Smooth muscle cell (in vitro differentiated cells): Measurements from ENCODE around the gene DKK1. TPM values are rescaled to one million over a fixed set of nuclear protein-coding genes. Genes with fewer than 3 reads are reported as not detected.
A peak's percentile ranks its signal among the peaks of the same experiment; 100 is the strongest.

Experiments
- DNase-seq: peaks from one replicate; lab custom pipeline; 2025; ENCODE audit not compliant: unreplicated experiment; lab: John Stamatoyannopoulos, UW
- H2AFZ ChIP-seq: fragments of 200-600 bp; sonication (generic); 2 replicates; pipeline ENCODE4 v1.6.0; 2016; ENCODE audit warnings: antibody characterized with exemption, low read depth, mild to moderate bottlenecking
- H3F3A ChIP-seq: fragments of 200-600 bp; sonication (generic); 2 replicates; pipeline ENCODE4 v1.6.0; 2017; ENCODE audit warnings: antibody characterized with exemption, low read depth
- H3K27ac ChIP-seq: fragments of 200-600 bp; sonication (generic); 2 replicates; pipeline ENCODE4 v1.5.1; 2016; ENCODE audit warnings: low read depth, mild to moderate bottlenecking
- H3K27me3 ChIP-seq: fragments of 200-600 bp; sonication (generic); 2 replicates; pipeline ENCODE4 v1.6.1; 2016; ENCODE audit warnings: low read depth, mild to moderate bottlenecking
- H3K36me3 ChIP-seq: fragments of 200-600 bp; sonication (generic); 2 replicates; pipeline ENCODE4 v1.5.1; 2016; ENCODE audit warnings: low read depth
- H3K4me1 ChIP-seq: fragments of 200-600 bp; sonication (generic); 2 replicates; pipeline ENCODE4 v1.5.1; 2016; ENCODE audit warnings: low read depth
- H3K4me2 ChIP-seq: fragments of 200-600 bp; sonication (generic); 2 replicates; pipeline ENCODE4 v1.6.0; 2016; ENCODE audit warnings: mild to moderate bottlenecking
- H3K4me3 ChIP-seq: fragments of 200-600 bp; sonication (generic); 2 replicates; pipeline ENCODE4 v1.5.1; 2016; ENCODE audit warnings: mild to moderate bottlenecking
- H3K79me2 ChIP-seq: fragments of 200-600 bp; sonication (generic); 2 replicates; pipeline ENCODE4 v1.6.0; 2016; ENCODE audit warnings: low read depth, mild to moderate bottlenecking
- H3K9ac ChIP-seq: fragments of 200-600 bp; sonication (generic); 2 replicates; pipeline ENCODE4 v1.6.0; 2016; ENCODE audit warnings: low read depth
- H3K9me3 ChIP-seq: fragments of 200-600 bp; sonication (generic); replicated peaks from 2 replicates; pipeline ENCODE4 v1.5.1; 2016; ENCODE audit warnings: low read depth
- H4K20me1 ChIP-seq: fragments of 200-600 bp; sonication (generic); 2 replicates; pipeline ENCODE4 v1.6.0; 2016; ENCODE audit warnings: low read depth
- WGBS: methylation state at CpG from one replicate; pipeline ENCODE4 v1.1.7; 2016; ENCODE audit warnings: low lambda C conversion rate; 5-methylcytosine and 5-hydroxymethylcytosine counted together
- polyA plus RNA-seq: library from polyadenylated mRNA; unstranded; fragments of >200 nt; fragmentation: Nextera tagmentation; extraction: Ambion mirVana; gene quantifications from 2 replicates; pipeline ENCODE4 v1.2.1, GENCODE V29; 2016
- total RNA-seq: library from RNA; depleted of rRNA; stranded (reverse); fragments of >200 nt; gene quantifications from 2 replicates; pipeline ENCODE4 v1.2.3, GENCODE V29; 2014
- TF ChIP-seq, protein P1 (sequence below): fragments of 200-600 bp; sonication (generic); IDR thresholded peaks from 2 replicates; pipeline ENCODE4 v1.5.1; 2017; ENCODE audit warnings: borderline replicate concordance, mild to moderate bottlenecking, antibody characterized with exemption; ENCODE audit not compliant: insufficient read depth, poor library complexity, severe bottlenecking

The DKK1 gene
- total and polyA plus RNA-seq, 2 experiments from 2014 or later = 59.5 to 76.6 TPM

DNA sequence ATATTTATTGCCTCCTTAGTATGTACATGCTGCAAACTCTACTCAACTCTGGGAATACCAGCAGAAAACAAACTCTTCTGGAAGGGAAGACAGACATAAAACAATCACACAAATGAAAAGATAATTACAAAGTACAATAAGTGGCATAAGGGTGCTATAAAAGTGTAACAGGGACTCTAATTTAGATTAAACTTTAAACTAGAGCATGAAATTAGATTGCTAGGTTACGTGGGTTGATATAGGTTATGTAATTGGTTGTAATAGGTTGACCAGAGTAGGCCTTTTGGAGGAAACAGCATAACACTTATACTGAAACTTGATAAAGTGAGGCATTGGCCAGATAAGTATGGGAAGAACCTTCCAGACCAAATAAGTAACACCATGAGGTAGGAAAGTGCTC is 26.2 kb upstream of the DKK1 start:
- TF ChIP-seq, protein P1, sequence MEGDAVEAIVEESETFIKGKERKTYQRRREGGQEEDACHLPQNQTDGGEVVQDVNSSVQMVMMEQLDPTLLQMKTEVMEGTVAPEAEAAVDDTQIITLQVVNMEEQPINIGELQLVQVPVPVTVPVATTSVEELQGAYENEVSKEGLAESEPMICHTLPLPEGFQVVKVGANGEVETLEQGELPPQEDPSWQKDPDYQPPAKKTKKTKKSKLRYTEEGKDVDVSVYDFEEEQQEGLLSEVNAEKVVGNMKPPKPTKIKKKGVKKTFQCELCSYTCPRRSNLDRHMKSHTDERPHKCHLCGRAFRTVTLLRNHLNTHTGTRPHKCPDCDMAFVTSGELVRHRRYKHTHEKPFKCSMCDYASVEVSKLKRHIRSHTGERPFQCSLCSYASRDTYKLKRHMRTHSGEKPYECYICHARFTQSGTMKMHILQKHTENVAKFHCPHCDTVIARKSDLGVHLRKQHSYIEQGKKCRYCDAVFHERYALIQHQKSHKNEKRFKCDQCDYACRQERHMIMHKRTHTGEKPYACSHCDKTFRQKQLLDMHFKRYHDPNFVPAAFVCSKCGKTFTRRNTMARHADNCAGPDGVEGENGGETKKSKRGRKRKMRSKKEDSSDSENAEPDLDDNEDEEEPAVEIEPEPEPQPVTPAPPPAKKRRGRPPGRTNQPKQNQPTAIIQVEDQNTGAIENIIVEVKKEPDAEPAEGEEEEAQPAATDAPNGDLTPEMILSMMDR = no peak
- no peaks in the 10 kb centered on the region for H3K9me3 ChIP-seq
- no peak overlapping the region for H3K9ac ChIP-seq
- no peaks in the 10 kb centered on the region for H4K20me1 ChIP-seq
- no peak overlapping the region for H3K4me3 ChIP-seq
- no peak overlapping the region for H3K4me2 ChIP-seq
- no peak for DNase-seq
- H2AFZ ChIP-seq = no peak overlapping the region
- no peaks in the 10 kb centered on the region for H3K4me1 ChIP-seq
- H3K27me3 ChIP-seq = no peaks in the 10 kb centered on the region
- no peaks in the 10 kb centered on the region for H3F3A ChIP-seq
- WGBS = 100% methylated on average over 1 of the region's 1 CpG
- no peak overlapping the region for H3K27ac ChIP-seq
- no peaks in the 10 kb centered on the region for H3K79me2 ChIP-seq
- no peaks in the 10 kb centered on the region for H3K36me3 ChIP-seq

DNA sequence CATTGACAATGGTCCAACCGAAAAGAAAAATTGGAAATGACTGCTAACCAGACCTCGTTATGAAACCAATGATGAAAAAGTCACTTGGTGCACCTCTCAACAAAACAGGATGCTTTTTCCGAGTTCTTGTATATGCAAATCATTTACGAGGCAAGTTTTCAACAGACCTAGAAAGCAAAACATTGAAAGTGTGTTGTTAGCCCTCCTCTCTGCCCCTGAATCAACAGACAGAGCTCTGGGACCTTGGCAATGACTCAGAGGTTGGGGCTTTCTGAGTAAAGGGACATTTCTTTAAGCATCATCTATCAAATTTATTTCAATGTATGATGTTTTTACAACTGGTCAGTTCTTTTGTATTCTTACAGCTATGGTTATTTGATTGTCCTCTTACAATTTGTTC is 16.3 kb upstream of the DKK1 start:
- no peaks in the 10 kb centered on the region for H3K27me3 ChIP-seq
- no peak overlapping the region for H3K27ac ChIP-seq

DNA sequence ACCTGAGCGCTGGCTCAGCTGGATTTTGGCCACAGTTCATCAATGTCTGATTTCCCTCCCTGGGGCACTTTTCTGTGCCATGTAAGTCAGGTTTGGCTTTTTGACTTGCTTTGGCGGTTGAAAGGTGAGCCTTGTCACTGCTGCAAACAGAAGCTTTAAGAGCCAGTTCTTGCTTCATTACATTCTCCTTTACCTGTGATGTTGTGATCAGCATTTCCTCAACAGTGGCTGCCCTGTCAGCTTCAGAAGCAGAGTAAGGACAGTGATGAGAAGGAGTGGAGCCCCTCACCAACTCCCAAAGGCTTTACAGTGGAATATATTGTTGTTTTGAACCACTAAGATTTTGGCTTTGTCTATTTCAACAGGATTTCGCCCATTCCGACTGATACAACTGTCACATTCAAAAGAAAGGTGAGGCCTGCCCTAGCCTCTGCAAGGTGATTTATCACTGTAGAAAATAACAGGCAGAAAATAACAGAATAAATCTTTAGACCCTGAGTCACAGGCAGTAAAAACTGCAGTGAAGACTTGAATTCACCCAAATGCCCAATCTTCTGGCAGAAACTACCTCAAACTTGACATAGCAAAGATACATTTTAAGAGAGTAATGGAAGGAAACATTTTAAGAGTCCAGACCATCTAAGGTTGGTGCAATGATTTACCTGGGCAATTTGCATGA is 13.3 kb upstream of the DKK1 start:
- no peak overlapping the region for H3K4me3 ChIP-seq
- no peaks in the 10 kb centered on the region for H3K4me1 ChIP-seq
- no peaks in the 10 kb centered on the region for H3K79me2 ChIP-seq
- H3K27ac ChIP-seq = no peak overlapping the region
- H3K27me3 ChIP-seq = no peaks in the 10 kb centered on the region
- no peak for DNase-seq
- H4K20me1 ChIP-seq = no peaks in the 10 kb centered on the region
- no peak overlapping the region for H3K4me2 ChIP-seq
- no peak overlapping the region for H2AFZ ChIP-seq
- H3K36me3 ChIP-seq = no peaks in the 10 kb centered on the region
- H3K9me3 ChIP-seq = no peaks in the 10 kb centered on the region
- H3K9ac ChIP-seq = no peak overlapping the region
- 84% methylated on average over 4 of the region's 4 CpGs for WGBS
- H3F3A ChIP-seq = no peaks in the 10 kb centered on the region
- TF ChIP-seq, protein P1 = no peak

More for the DNA sequence above, 16.3 kb upstream of the DKK1 start:
- 75% methylated on average over 4 of the region's 4 CpGs for WGBS
- Histone ChIP-seq H3F3A (no peaks in the 10 kb centered on the region), H3K79me2 (no peaks in the 10 kb centered on the region), H3K4me2 (no peak overlapping the region), H3K9ac (no peak overlapping the region), H2AFZ (no peak overlapping the region), H3K36me3 (no peaks in the 10 kb centered on the region), H3K4me3 (no peak overlapping the region), H3K4me1 (no peaks in the 10 kb centered on the region), H4K20me1 (no peaks in the 10 kb centered on the region), H3K9me3 (no peaks in the 10 kb centered on the region)
- no peak for DNase-seq
- TF ChIP-seq, protein P1 = no peak

DNA sequence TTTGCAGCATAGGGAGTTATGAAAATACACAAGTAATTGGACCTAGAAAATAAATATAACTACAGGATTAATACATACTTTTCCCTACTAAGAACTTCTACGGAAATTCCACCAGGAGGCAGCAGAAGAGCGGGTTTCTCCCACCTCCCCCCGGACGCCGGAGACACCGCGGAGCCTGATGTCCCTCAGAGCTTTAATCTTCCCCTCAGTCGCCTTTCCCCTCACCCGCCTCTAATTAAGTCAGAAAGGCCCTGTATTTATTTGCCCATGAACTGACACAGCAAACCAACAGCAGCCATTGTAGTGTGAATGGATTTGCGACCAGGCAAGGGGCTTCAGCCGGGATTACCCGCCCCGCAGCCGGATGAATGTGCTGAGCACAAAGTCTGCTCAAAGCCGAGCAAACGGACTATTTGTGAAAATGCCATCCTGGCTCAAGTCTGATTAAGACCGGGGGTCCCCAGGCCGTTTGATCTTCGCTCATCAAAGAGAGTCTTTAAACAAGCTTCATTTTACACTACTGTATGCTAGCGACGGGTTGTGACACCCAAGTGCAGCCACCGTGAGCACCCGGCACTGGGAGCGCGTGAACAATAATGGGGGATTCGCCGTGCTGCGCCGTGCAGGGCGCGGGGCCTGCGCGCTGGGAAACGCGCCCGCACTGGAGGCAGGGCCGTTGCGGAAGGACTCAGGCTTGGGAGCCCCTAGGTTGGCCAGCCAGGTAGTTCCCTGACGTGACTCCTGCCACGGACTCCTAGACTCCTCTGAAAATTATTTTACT is 5.6 kb upstream of the DKK1 start:
- no peaks in the 10 kb centered on the region for H3K27me3 ChIP-seq
- peak overlapping the region; percentile 93 for H2AFZ ChIP-seq
- no peaks in the 10 kb centered on the region for H3F3A ChIP-seq
- H3K27ac ChIP-seq = no peak overlapping the region
- H3K9ac ChIP-seq = peak overlapping the region; percentile 6
- H3K4me3 ChIP-seq = peak overlapping the region; percentile 63
- no peaks in the 10 kb centered on the region for H3K36me3 ChIP-seq
- no peaks in the 10 kb centered on the region for H3K79me2 ChIP-seq
- no peaks in the 10 kb centered on the region for H3K4me1 ChIP-seq
- peak overlapping the region; percentile 92 for H3K4me2 ChIP-seq
- no peaks in the 10 kb centered on the region for H4K20me1 ChIP-seq
- H3K9me3 ChIP-seq = no peaks in the 10 kb centered on the region
- DNase-seq = peak; percentile 66
- TF ChIP-seq, protein P1 = peak; percentile 66
- WGBS = 3% methylated on average over 40 of the region's 40 CpGs
